Skeletal muscle cell (primary cell): ENCODE measurements around the gene RPTOR.
"Not testable (repeated sequence)": the region's sequence is repeated elsewhere in the genome, so short reads cannot be mapped to it uniquely, and the experiment has no call there.

Experiments used
- DNase-seq: peaks from one replicate; pipeline ENCODE4 v3.0.0-alpha.2; 2010; ENCODE audit warnings: low read depth
- H3K4me3 ChIP-seq: 2 replicates; pipeline ENCODE4 v1.5.1; 2011; ENCODE audit warnings: low read depth, mild to moderate bottlenecking, control low read depth, low read length, moderate library complexity

RPTOR gene

DNA sequence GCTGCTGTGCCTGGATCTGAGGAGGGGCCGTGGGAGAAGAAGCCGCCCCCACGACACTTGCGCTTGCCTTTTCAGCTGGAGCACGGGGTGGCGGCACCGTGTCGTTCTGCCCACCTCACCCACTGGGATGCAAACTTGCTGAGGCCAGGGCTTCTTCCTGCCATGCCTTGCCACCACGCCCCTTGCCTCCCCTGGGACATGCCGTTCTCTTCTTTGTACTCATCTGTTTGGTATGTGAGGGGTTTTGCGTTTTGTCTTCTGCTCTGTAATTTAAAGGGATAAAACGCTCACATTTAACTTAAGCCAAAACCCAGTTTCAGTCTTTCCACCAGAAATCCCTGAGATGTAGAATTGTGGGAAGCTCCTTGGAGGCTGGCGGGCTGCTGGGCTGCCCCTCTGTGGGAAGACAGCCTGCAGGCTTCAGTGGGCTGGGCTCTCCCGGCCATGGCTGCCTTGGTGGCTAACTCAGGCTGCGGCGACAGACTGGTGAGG lies 180.2 kb downstream of the RPTOR start:
- peak; percentile 64 for DNase-seq
- no peak overlapping the region for H3K4me3 ChIP-seq

GRCh38 chr17:80725517-80725916 lies 180.9 kb downstream of the RPTOR start:
- no peak for DNase-seq
- no peak overlapping the region for H3K4me3 ChIP-seq

GRCh38 chr17:80726558-80727408 lies 182.1 kb downstream of the RPTOR start:
- H3K4me3 ChIP-seq, result no peak overlapping the region
- no peak for DNase-seq

GRCh38 chr17:80727409-80727755 lies 182.7 kb downstream of the RPTOR start:
- no peak overlapping the region for H3K4me3 ChIP-seq
- DNase-seq, result no peak

GRCh38 chr17:80729016-80729415 lies 184.4 kb downstream of the RPTOR start:
- DNase-seq, result no peak
- no peak overlapping the region for H3K4me3 ChIP-seq

DNA sequence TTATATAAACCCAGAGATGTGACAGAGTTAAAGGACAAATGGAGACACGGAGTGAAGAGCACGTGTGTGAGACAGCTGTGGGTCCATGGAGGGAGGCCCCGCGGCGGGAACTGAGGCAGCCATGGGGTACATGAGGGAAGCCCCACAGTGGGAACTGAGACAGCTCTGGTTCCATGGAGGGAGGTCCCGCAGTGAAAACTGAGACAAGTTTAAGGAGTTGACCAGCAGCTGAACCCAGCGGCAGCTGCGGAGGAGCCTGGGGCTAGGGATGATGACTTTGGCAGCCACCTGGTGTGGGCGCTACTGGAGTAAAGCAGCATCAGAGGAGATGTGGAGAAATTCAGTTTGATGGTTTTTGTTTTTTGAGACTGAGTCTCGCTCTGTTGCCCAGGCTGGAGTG lies 185.1 kb downstream of the RPTOR start:
- DNase-seq, result no peak
- H3K4me3 ChIP-seq, result no peak overlapping the region

DNA sequence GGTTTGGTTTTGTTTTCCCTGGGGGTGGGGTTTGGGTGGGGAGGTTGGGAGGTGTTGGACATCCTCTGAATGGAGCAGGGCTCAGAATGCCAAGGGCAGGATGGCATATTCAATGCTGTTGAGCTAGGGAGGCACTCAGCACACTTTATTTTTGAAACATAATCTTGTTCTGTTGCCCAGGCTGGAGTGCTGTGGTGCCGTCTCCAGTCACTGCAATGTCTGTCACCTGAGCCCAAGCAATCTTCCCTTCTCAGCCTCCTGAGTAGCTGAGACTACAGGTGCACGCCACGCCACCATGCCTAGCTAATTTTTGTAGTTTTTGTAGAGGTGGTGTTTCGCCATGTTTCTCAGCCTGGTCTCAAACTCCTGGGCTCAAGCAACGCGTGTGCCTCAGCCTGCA lies 186.1 kb downstream of the RPTOR start:
- no peak overlapping the region for H3K4me3 ChIP-seq
- no peak for DNase-seq

DNA sequence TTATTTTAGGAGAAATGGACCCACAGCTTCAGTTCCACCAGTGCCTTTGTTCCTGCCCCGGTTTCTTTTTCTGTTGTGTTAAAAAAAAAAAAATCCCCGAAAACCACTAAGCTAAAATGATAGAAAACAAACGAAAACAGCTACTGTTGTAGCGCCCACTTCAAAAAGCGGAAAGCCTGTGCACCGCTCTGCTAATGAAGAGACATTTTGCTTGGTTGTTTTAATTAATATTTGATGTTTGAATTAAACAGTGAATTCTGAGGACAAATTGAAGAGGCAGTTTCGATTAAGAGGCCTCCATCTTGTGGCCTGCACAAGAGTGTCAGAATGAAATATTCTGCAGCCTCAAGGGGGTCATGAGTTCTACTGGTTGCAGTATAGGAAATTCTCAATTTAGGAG lies 186.7 kb downstream of the RPTOR start:
- no peak overlapping the region for H3K4me3 ChIP-seq
- no peak for DNase-seq

- no peak for DNase-seq
- H3K4me3 ChIP-seq, result no peak overlapping the region
Measured at GRCh38 chr17:80732268-80732667, 187.6 kb downstream of the RPTOR start.

- no peak overlapping the region for H3K4me3 ChIP-seq
- no peak for DNase-seq
Measured at GRCh38 chr17:80737106-80738019, 192.7 kb downstream of the RPTOR start.

- no peak for DNase-seq
- H3K4me3 ChIP-seq, result no peak overlapping the region
Measured at GRCh38 chr17:80738020-80738808, 193.6 kb downstream of the RPTOR start.

DNA sequence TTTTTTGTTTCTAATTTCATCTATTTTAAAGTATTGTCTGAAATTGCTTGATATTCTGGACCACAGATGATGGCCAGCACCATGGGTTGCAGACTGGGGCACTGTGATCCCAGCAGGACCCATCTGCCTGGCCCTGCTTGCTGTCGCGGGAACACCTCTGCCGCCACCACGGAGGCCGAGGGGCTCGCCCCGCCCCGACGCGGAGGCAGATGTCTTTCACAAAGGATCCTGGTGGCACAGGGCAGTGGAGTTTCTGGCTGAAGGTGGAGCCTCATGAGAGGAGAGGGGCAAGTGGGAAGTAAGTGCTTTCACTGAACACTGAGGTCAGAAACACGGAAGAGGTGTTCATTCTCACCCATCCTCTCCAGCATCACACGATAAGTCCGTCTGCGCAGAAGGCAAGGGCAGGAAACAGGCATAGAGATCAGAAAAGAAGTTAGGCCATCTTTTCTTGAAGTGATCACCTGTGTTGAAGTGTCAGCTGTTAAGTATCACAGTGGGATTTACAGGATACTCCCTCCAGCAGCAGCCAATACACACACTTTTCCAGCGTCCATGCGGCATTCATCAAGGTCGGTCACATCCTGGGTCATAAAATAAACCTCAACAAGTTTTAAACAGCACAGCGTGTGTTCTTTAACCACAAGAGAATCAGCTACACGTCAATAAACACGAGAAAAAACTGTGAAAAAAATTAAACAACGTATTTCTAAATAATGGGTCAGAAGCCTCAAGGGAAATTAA lies 194.5 kb downstream of the RPTOR start:
- DNase-seq, result no peak
- no peak overlapping the region for H3K4me3 ChIP-seq

DNA sequence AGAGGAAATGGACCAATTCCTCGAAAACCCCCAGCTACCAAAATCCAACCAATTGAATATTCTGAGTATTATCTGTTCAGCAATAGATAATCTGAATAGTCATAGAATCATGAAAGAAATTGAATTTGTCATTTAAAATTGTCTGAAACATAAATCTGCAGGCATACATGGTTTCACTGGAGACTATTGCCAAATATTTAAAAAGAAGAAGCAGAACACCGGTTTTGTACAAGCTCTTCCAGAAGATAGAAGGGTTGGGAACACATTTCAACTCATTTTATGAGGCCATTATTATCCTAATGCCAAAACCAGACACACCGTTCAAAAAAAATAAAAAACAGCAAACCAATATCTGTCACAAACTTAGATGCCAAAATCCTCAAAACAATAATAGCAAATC lies 195.5 kb downstream of the RPTOR start:
- no peak for DNase-seq
- no peak overlapping the region for H3K4me3 ChIP-seq

GRCh38 chr17:80742091-80742490 lies 197.5 kb downstream of the RPTOR start:
- DNase-seq, result no peak
- H3K4me3 ChIP-seq, result no peak overlapping the region

DNA sequence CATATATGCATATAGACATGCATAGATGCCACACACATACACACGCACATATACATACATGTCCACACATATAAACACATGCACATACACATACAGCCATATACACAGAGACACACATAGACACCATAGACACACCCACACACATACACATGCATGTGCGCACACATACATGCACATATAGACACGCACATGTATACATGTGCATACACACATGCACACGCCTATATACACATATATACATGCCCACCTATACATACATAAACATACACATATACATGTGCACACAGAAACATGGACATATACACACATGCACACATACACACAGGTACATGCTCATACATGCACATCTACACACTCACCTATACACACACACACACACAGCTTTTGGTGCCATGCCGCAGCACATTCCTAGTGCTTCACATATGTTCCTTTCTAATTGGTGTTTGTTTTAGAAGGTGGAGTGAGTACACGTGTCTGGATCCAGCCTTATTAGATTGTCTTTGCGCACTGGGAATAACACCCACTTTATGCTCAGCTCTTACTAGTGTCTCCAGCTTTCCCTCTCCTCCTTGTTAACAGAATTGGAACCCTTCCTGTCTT lies 198.0 kb downstream of the RPTOR start:
- H3K4me3 ChIP-seq, result no peak overlapping the region
- DNase-seq, result no peak

GRCh38 chr17:80743181-80743771 lies 198.6 kb downstream of the RPTOR start:
- no peak overlapping the region for H3K4me3 ChIP-seq
- DNase-seq, result no peak

DNA sequence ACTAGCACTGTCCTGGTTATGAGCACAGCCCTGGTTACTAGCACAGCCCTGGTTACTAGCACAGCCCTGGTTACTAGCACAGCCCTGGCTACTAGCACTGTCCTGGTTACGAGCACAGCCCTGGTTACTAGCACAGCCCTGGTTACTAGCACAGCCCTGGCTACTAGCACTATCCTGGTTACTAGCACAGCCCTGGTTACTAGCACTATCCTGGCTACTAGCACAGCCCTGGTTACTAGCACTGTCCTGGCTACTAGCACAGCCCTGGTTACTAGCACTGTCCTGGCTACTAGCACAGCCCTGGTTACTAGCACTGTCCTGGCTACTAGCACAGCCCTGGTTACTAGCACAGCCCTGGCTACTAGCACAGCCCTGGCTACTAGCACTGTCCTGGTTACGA lies 199.3 kb downstream of the RPTOR start:
- H3K4me3 ChIP-seq, DNase-seq: not testable (repeated sequence)

DNA sequence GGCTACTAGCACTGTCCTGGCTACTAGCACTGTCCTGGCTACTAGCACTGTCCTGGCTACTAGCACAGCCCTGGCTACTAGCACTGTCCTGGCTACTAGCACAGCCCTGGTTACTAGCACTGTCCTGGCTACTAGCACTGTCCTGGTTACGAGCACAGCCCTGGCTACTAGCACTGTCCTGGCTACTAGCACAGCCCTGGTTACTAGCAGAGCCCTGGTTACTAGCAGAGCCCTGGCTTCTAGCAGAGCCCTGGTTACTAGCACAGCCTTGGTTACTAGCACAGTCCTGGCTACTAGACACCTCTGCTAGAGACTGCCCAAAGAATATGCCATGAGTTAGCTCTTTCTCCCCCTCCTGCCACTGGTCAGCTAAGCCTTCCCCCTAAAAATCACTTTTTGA lies 200.1 kb downstream of the RPTOR start:
- not testable (repeated sequence) for H3K4me3 ChIP-seq, DNase-seq
